ENCODE measurements around the gene COX20.
A peak's percentile ranks its signal among the peaks of the same experiment; 100 is the strongest.

The COX20 gene

GRCh38 chr1:244865028-244865371 lies 29.5 kb downstream of the COX20 start:
- TF ChIP-seq, protein P1, sequence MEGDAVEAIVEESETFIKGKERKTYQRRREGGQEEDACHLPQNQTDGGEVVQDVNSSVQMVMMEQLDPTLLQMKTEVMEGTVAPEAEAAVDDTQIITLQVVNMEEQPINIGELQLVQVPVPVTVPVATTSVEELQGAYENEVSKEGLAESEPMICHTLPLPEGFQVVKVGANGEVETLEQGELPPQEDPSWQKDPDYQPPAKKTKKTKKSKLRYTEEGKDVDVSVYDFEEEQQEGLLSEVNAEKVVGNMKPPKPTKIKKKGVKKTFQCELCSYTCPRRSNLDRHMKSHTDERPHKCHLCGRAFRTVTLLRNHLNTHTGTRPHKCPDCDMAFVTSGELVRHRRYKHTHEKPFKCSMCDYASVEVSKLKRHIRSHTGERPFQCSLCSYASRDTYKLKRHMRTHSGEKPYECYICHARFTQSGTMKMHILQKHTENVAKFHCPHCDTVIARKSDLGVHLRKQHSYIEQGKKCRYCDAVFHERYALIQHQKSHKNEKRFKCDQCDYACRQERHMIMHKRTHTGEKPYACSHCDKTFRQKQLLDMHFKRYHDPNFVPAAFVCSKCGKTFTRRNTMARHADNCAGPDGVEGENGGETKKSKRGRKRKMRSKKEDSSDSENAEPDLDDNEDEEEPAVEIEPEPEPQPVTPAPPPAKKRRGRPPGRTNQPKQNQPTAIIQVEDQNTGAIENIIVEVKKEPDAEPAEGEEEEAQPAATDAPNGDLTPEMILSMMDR (IDR thresholded peaks at IDR 0.05; ENCODE audit: borderline replicate concordance, insufficient read depth, low read depth, low read length) = no peak
- peak overlapping the region; percentile 99 for H3K4me3 ChIP-seq (ENCODE audit: low read depth, low read length)

DNA sequence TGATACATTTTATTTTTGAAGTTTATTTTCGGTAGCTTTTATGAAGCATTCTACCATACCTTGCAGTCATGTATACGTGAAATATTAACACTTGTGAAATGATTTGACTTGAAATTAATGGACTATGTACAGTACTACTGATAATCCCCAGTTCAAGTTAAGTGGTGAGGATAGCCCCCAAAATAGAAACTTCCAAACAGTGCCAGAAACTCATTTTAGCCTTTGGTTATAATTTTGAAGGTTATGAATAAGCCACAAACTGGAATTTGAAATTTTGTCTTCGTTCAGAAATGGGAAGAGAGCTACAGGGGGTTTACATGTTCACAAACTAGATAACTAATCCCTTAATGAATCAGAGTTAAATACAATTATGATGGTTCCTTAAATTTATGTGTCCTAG lies 30.4 kb downstream of the COX20 start:
- no peak overlapping the region for H3K4me3 ChIP-seq (ENCODE audit: low read depth, low read length)
- TF ChIP-seq, protein P1 (IDR thresholded peaks at IDR 0.05; ENCODE audit: borderline replicate concordance, insufficient read depth, low read depth, low read length) = no peak

DNA sequence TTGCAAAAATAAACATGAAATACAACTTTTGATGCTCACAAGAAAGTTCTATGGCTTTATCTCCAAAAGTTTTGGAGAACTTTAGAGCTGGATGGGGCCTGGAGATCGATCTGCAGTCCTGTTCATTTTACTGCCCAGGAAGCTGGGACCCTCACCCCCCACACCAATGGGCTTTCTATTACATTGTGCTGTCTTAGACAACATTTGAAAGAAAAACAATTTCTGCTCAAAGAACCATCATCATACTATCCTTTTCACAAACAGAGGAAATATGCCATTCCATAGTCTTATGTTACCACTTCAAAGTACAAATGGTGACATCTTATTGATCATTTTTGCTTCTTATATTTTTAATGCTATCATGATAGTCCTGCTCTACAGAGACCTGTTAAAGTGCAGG lies 30.9 kb downstream of the COX20 start:
- TF ChIP-seq, protein P1 (IDR thresholded peaks at IDR 0.05; ENCODE audit: borderline replicate concordance, insufficient read depth, low read depth, low read length) = no peak
- no peak overlapping the region for H3K4me3 ChIP-seq (ENCODE audit: low read depth, low read length)

DNA sequence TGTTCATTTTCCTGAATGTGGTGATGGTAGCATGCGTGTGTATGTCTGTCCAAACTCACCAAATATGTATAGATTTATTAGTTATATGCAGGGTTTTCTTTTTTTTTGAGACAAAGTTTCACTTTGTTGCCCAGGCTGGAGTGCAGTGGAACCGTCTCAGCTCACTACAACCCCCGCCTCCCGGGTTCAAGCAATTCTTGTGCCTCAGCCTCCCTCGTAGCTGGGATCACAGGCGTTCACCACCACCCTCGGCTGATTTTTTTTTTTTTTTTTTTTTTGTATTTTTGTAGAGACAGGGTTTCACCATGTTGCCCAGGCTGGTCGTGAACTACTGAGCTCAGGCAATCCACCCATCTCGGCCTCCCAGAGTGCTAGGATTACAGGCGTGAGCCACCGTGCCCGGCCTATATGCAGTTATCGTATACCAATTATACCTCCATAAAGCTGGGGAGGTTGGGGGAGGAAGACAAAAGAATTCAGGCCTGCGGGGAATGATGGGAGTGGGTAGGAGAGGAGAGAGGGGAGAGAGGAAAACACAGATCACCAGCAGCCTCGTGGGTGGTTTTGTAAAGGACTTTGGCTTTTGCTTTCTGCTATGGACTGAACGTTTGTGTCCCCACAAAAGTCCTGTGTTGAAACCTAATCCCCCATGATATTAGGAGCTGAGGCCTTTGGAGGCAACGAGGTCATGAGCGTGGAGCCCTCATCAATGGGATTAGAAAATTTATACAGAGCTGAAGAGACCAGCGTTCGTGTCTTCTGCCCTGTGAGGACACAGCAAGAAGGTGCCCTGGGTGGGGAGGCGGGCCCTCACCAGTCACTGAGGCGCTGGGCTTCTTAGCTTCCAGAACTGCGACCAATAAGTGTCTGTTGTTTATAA lies 33.3 kb downstream of the COX20 start:
- TF ChIP-seq, protein P1 (IDR thresholded peaks at IDR 0.05; ENCODE audit: borderline replicate concordance, insufficient read depth, low read depth, low read length) = no peak
- no peak overlapping the region for H3K4me3 ChIP-seq (ENCODE audit: low read depth, low read length)

- H3K4me3 ChIP-seq (ENCODE audit: low read depth, low read length) = no peak overlapping the region
- TF ChIP-seq, protein P1 (IDR thresholded peaks at IDR 0.05; ENCODE audit: borderline replicate concordance, insufficient read depth, low read depth, low read length) = no peak
Measured at GRCh38 chr1:244869364-244869827, 33.9 kb downstream of the COX20 start.

GRCh38 chr1:244869950-244870349 lies 34.5 kb downstream of the COX20 start:
- TF ChIP-seq, protein P1 (IDR thresholded peaks at IDR 0.05; ENCODE audit: borderline replicate concordance, insufficient read depth, low read depth, low read length) = no peak
- no peak overlapping the region for H3K4me3 ChIP-seq (ENCODE audit: low read depth, low read length)

- no peak overlapping the region for H3K4me3 ChIP-seq (ENCODE audit: low read depth, low read length)
- TF ChIP-seq, protein P1 (IDR thresholded peaks at IDR 0.05; ENCODE audit: borderline replicate concordance, insufficient read depth, low read depth, low read length) = no peak
Measured at GRCh38 chr1:244874974-244875579, 39.6 kb downstream of the COX20 start.
